A549 (cell line): ENCODE results near the gene XRCC4. TPM values are rescaled to one million over a fixed set of nuclear protein-coding genes. Genes with fewer than 3 reads are reported as not detected.

Source experiments
- ATAC-seq, 2 experiments: fragments of 200-7000 bp in 1 of 2; fragments of >200 bp in 1 of 2; cut with Nextera tagmentation in 1 of 2; cut with Tn5 transposase in 1 of 2; 3 replicates each; pipeline versions ENCODE4 v1.8.0 to v1.9.1; 2018 to 2020; ENCODE audit warnings: mild to moderate bottlenecking in 1 of 2, moderate library complexity in 1 of 2
- CTCF ChIA-PET: fragments of 300-600 bp; sonication (Branson Sonifier 250); formaldehyde crosslinking; extraction: SDS; loops from one replicate; lab custom pipeline; 2021; ENCODE audit warnings: antibody characterized with exemption, inconsistent platforms; lab: Yijun Ruan, JAX
- POLR2A ChIA-PET: fragments of 350-600 bp; formaldehyde crosslinking; extraction: SDS; loops from one replicate; lab custom pipeline; 2021; ENCODE audit warnings: antibody characterized with exemption, inconsistent platforms; lab: Yijun Ruan, JAX
- DNase-seq, 2 experiments: peaks; one replicate each; pipeline versions ENCODE4 v3.0.0 to v3.0.0-alpha.2; 2011 to 2016; ENCODE audit warnings: low read depth in 1 of 2, low spot score in 1 of 2
- FAIRE-seq: peaks from 2 replicates; lab custom pipeline; 2011; peaks lifted over from hg19 to GRCh38; lab: Jason Lieb, UNC
- H3K27ac ChIP-seq, 2 experiments: fragments of >200 bp; sonication (Bioruptor Twin); formaldehyde crosslinking; 3 replicates each; pipeline ENCODE4 v1.5.1; 2016 to 2017
- H3K4me1 ChIP-seq: fragments of >200 bp; sonication (Bioruptor Twin); formaldehyde crosslinking; 3 replicates; pipeline ENCODE4 v1.6.1; 2016
- H3K4me2 ChIP-seq: fragments of >200 bp; sonication (Bioruptor Twin); formaldehyde crosslinking; 3 replicates; pipeline ENCODE4 v1.6.1; 2016
- H3K4me3 ChIP-seq: fragments of >200 bp; sonication (Bioruptor Twin); formaldehyde crosslinking; 3 replicates; pipeline ENCODE4 v1.5.1; 2016
- H3K9me3 ChIP-seq: fragments of >200 bp; sonication (Bioruptor Twin); formaldehyde crosslinking; 3 replicates; pipeline ENCODE4 v1.6.1; 2016
- BHLHE40 ChIP-seq: IDR thresholded peaks from 2 replicates; pipeline ENCODE4 v1.6.1; 2012; ENCODE audit warnings: low read depth, low read length, inconsistent platforms
- EP300 ChIP-seq, 2 experiments: fragments of >200 bp; sonication (Bioruptor Twin); formaldehyde crosslinking; IDR thresholded peaks; 2 replicates in 1 of 2; 3 replicates in 1 of 2; pipeline ENCODE4 v1.6.1; 2016 to 2017
- MAFK ChIP-seq: fragments of 450-650 bp; IDR thresholded peaks from 2 replicates; pipeline ENCODE4 v1.6.1; 2014; ENCODE audit not compliant: partially characterized antibody
- MAZ ChIP-seq: fragments of 150-350 bp; IDR thresholded peaks from 2 replicates; pipeline ENCODE4 v1.6.1; 2014; ENCODE audit warnings: antibody characterized with exemption, low read depth, low read length, borderline replicate concordance
- NFE2L2 ChIP-seq: fragments of 150-350 bp; conservative IDR thresholded peaks from 2 replicates; pipeline ENCODE4 v1.6.1; 2014; ENCODE audit warnings: low read length
- NPAS2 ChIP-seq: fragments of 250-450 bp; sonication (Bioruptor Pico); IDR thresholded peaks from 2 replicates; pipeline ENCODE4 v1.8.0; 2022; ENCODE audit warnings: mild to moderate bottlenecking, moderate library complexity, borderline replicate concordance
- POLR2AphosphoS2 ChIP-seq: conservative IDR thresholded peaks from 2 replicates; pipeline ENCODE4 v1.6.1; 2012; ENCODE audit warnings: low read length, improper control_type of control experiment, inconsistent platforms
- REST ChIP-seq: fragments of 200-600 bp; sonication (generic); IDR thresholded peaks from 2 replicates; pipeline ENCODE4 v1.6.1; 2016; ENCODE audit warnings: antibody characterized with exemption, mild to moderate bottlenecking, moderate library complexity
- RNF2 ChIP-seq: fragments of 200-600 bp; sonication (generic); IDR thresholded peaks from 2 replicates; pipeline ENCODE4 v1.6.1; 2016; ENCODE audit warnings: low read depth, mild to moderate bottlenecking, antibody characterized with exemption, moderate library complexity, borderline replicate concordance
- SMC3 ChIP-seq: fragments of >200 bp; sonication (Bioruptor Twin); formaldehyde crosslinking; IDR thresholded peaks from 3 replicates; pipeline ENCODE4 v1.6.1; 2018; ENCODE audit warnings: inconsistent platforms
- SREBF2 ChIP-seq: fragments of 450-650 bp; IDR thresholded peaks from 2 replicates; pipeline ENCODE4 v1.6.1; 2014; ENCODE audit warnings: mild to moderate bottlenecking, moderate library complexity
- TFCP2L1 ChIP-seq: fragments of 250-450 bp; sonication (Bioruptor Pico); IDR thresholded peaks from 2 replicates; pipeline ENCODE4 v1.5.0; 2021; ENCODE audit warnings: mild to moderate bottlenecking
- ZFP36 ChIP-seq: fragments of 450-650 bp; IDR thresholded peaks from 2 replicates; pipeline ENCODE4 v1.6.1; 2014; ENCODE audit warnings: borderline replicate concordance; ENCODE audit not compliant: partially characterized antibody
- ZSCAN20 ChIP-seq: fragments of 250-450 bp; sonication (Bioruptor Pico); IDR thresholded peaks from 2 replicates; pipeline ENCODE4 v1.8.0; 2022; ENCODE audit warnings: mild to moderate bottlenecking, moderate library complexity
- WGBS: methylation state at CpG from one replicate; pipeline ENCODE4 v1.1.6; 2017; ENCODE audit errors: missing lambda C conversion rate; 5-methylcytosine and 5-hydroxymethylcytosine counted together
- polyA plus RNA-seq, 4 experiments: library from polyadenylated mRNA; depleted of rRNA in 3 of 4; stranded (reverse); fragments of >200 nt; fragmentation: RNase III in 1 of 4; extraction: RNeasy Plus Mini Kit Qiagen cat#74134 plus additional on column Dnase treatment in 1 of 4; gene quantifications; 2 replicates in 3 of 4; 3 replicates in 1 of 4; pipeline ENCODE4 v1.2.3, GENCODE V29; 2011 to 2017
- TF ChIP-seq, protein P1 (sequence below): fragments of >200 bp; sonication (Bioruptor Twin); formaldehyde crosslinking; IDR thresholded peaks from 3 replicates; pipeline ENCODE4 v1.6.1; 2016
- TF ChIP-seq, protein P2 (sequence below): fragments of >200 bp; sonication (Bioruptor Twin); formaldehyde crosslinking; IDR thresholded peaks from 3 replicates; pipeline ENCODE4 v1.5.1; 2016
- TF ChIP-seq, protein P3 (sequence below): IDR thresholded peaks from 2 replicates; pipeline ENCODE4 v1.6.1; 2012; ENCODE audit warnings: low read depth, borderline replicate concordance

Gene XRCC4
- polyA plus RNA-seq, 2 of the 4 experiments (the other 2 are of a cell fraction) = 14.3 to 14.8 TPM

- no peaks in the 10 kb centered on the region for H3K9me3 ChIP-seq
- H3K4me3 ChIP-seq = no peak overlapping the region
- CTCF ChIA-PET = no interaction called here
- H3K27ac ChIP-seq = no peak overlapping the region
- 94% methylated on average over 5 of the region's 5 CpGs for WGBS
- no peaks in the 10 kb centered on the region for H3K4me1 ChIP-seq
- TF ChIP-seq BHLHE40 = no peak
- TF ChIP-seq, protein P1, sequence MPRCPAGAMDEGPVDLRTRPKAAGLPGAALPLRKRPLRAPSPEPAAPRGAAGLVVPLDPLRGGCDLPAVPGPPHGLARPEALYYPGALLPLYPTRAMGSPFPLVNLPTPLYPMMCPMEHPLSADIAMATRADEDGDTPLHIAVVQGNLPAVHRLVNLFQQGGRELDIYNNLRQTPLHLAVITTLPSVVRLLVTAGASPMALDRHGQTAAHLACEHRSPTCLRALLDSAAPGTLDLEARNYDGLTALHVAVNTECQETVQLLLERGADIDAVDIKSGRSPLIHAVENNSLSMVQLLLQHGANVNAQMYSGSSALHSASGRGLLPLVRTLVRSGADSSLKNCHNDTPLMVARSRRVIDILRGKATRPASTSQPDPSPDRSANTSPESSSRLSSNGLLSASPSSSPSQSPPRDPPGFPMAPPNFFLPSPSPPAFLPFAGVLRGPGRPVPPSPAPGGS = no peak
- TF ChIP-seq NPAS2 = no peak
- TF ChIP-seq REST = no peak
- TF ChIP-seq TFCP2L1 (CRISPR knock-in tag) = no peak
- TF ChIP-seq NFE2L2 = no peak
- TF ChIP-seq ZSCAN20 (CRISPR knock-in tag) = no peak
- no peak for TF ChIP-seq RNF2
- TF ChIP-seq EP300 (IDR thresholded peaks at IDR 0.05) = no peak
- TF ChIP-seq ZFP36 = no peak
- no peak for TF ChIP-seq MAZ
- no peak for TF ChIP-seq SMC3
- TF ChIP-seq, protein P2, sequence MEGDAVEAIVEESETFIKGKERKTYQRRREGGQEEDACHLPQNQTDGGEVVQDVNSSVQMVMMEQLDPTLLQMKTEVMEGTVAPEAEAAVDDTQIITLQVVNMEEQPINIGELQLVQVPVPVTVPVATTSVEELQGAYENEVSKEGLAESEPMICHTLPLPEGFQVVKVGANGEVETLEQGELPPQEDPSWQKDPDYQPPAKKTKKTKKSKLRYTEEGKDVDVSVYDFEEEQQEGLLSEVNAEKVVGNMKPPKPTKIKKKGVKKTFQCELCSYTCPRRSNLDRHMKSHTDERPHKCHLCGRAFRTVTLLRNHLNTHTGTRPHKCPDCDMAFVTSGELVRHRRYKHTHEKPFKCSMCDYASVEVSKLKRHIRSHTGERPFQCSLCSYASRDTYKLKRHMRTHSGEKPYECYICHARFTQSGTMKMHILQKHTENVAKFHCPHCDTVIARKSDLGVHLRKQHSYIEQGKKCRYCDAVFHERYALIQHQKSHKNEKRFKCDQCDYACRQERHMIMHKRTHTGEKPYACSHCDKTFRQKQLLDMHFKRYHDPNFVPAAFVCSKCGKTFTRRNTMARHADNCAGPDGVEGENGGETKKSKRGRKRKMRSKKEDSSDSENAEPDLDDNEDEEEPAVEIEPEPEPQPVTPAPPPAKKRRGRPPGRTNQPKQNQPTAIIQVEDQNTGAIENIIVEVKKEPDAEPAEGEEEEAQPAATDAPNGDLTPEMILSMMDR = no peak
- TF ChIP-seq, protein P3, sequence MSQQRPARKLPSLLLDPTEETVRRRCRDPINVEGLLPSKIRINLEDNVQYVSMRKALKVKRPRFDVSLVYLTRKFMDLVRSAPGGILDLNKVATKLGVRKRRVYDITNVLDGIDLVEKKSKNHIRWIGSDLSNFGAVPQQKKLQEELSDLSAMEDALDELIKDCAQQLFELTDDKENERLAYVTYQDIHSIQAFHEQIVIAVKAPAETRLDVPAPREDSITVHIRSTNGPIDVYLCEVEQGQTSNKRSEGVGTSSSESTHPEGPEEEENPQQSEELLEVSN = no peak
- no peak for TF ChIP-seq SREBF2
- DNase-seq = no peak
- no peak overlapping the region for H3K4me2 ChIP-seq
- POLR2A ChIA-PET = no interaction called here
- FAIRE-seq = no peak
- no peak for ATAC-seq
Measured at GRCh38 chr5:83322273-83322924, 245.1 kb downstream of the XRCC4 start.

GRCh38 chr5:83323557-83324180 lies 246.3 kb downstream of the XRCC4 start:
- Histone ChIP-seq H3K4me3 (no peak overlapping the region), H3K4me1 (no peaks in the 10 kb centered on the region), H3K27ac (no peak overlapping the region), H3K4me2 (no peak overlapping the region), H3K9me3 (no peaks in the 10 kb centered on the region)
- POLR2A ChIA-PET = no interaction called here
- ATAC-seq = no peak
- DNase-seq = no peak
- FAIRE-seq = no peak
- CTCF ChIA-PET = no interaction called here
- TF ChIP-seq MAFK (peak; percentile 51), NFE2L2 (no peak), POLR2AphosphoS2 (no peak)
